Hepatocyte (in vitro differentiated cells): ENCODE measurements around the gene IRX3. TPM values are rescaled to one million over a fixed set of nuclear protein-coding genes. Genes with fewer than 3 reads are reported as not detected.

Experiments
- DNase-seq: peaks from one replicate; pipeline ENCODE4 v3.0.0-alpha.2; 2016; ENCODE audit warnings: low spot score
- H2AFZ ChIP-seq: fragments of 200-600 bp; sonication (generic); 2 replicates; pipeline ENCODE4 v1.6.0; 2016; ENCODE audit warnings: antibody characterized with exemption, mild to moderate bottlenecking
- H3K27ac ChIP-seq: fragments of 200-600 bp; sonication (generic); 2 replicates; pipeline ENCODE4 v1.5.1; 2016; ENCODE audit warnings: mild to moderate bottlenecking
- H3K27me3 ChIP-seq: fragments of 200-600 bp; sonication (generic); 2 replicates; pipeline ENCODE4 v1.6.1; 2016
- H3K36me3 ChIP-seq: fragments of 200-600 bp; sonication (generic); replicated peaks from 2 replicates; pipeline ENCODE4 v1.5.1; 2016; ENCODE audit warnings: low read depth; ENCODE audit not compliant: insufficient read depth
- H3K4me1 ChIP-seq: fragments of 200-600 bp; sonication (generic); 2 replicates; pipeline ENCODE4 v1.5.1; 2016; ENCODE audit warnings: mild to moderate bottlenecking, moderate library complexity; ENCODE audit not compliant: insufficient read depth
- H3K4me2 ChIP-seq: fragments of 200-600 bp; sonication (generic); 2 replicates; pipeline ENCODE4 v1.6.0; 2016
- H3K4me3 ChIP-seq: fragments of 200-600 bp; sonication (generic); 2 replicates; pipeline ENCODE4 v1.5.1; 2016; ENCODE audit warnings: mild to moderate bottlenecking
- H3K79me2 ChIP-seq: fragments of 200-600 bp; sonication (generic); 2 replicates; pipeline ENCODE4 v1.6.0; 2017; ENCODE audit warnings: mild to moderate bottlenecking
- H3K9me2 ChIP-seq: fragments of 200-600 bp; sonication (generic); replicated peaks from 2 replicates; pipeline ENCODE4 v1.6.0; 2017; ENCODE audit warnings: mild to moderate bottlenecking; ENCODE audit not compliant: insufficient read depth
- H3K9me3 ChIP-seq: fragments of 200-600 bp; sonication (generic); 2 replicates; pipeline ENCODE4 v1.5.1; 2016; ENCODE audit warnings: low read depth, mild to moderate bottlenecking
- H4K20me1 ChIP-seq: fragments of 200-600 bp; sonication (generic); 2 replicates; pipeline ENCODE4 v1.6.0; 2016; ENCODE audit warnings: mild to moderate bottlenecking; ENCODE audit not compliant: insufficient read depth, poor library complexity, severe bottlenecking
- EZH2 ChIP-seq: fragments of 200-600 bp; sonication (generic); IDR thresholded peaks from 2 replicates; pipeline ENCODE4 v1.6.1; 2016; ENCODE audit warnings: antibody characterized with exemption, mild to moderate bottlenecking, borderline replicate concordance
- EZH2phosphoT487 ChIP-seq: fragments of 200-600 bp; sonication (generic); IDR thresholded peaks from one replicate; pipeline ENCODE4 v1.6.1; 2018; ENCODE audit warnings: antibody characterized with exemption, mild to moderate bottlenecking, low read depth, moderate library complexity; ENCODE audit not compliant: unreplicated experiment, severe bottlenecking
- WGBS: methylation state at CpG from one replicate; pipeline ENCODE4 v1.1.6; 2016; ENCODE audit warnings: low lambda C conversion rate; ENCODE audit errors: missing lambda C conversion rate; 5-methylcytosine and 5-hydroxymethylcytosine counted together
- polyA plus RNA-seq: library from polyadenylated mRNA; unstranded; fragments of >200 nt; fragmentation: Nextera tagmentation; extraction: Ambion mirVana; gene quantifications from 2 replicates; pipeline ENCODE4 v1.2.1, GENCODE V29; 2016
- total RNA-seq: library from RNA; depleted of rRNA; stranded (reverse); fragments of >200 nt; gene quantifications from 2 replicates; pipeline ENCODE4 v1.2.3, GENCODE V29; 2014
- TF ChIP-seq, protein P1 (sequence below): fragments of 200-600 bp; sonication (generic); IDR thresholded peaks from 2 replicates; pipeline ENCODE4 v1.5.1; 2016; ENCODE audit warnings: antibody characterized with exemption, mild to moderate bottlenecking; ENCODE audit not compliant: poor library complexity

Gene IRX3
- total and polyA plus RNA-seq, 2 experiments from 2014 or later: 1.8 to 4.4 TPM

DNA sequence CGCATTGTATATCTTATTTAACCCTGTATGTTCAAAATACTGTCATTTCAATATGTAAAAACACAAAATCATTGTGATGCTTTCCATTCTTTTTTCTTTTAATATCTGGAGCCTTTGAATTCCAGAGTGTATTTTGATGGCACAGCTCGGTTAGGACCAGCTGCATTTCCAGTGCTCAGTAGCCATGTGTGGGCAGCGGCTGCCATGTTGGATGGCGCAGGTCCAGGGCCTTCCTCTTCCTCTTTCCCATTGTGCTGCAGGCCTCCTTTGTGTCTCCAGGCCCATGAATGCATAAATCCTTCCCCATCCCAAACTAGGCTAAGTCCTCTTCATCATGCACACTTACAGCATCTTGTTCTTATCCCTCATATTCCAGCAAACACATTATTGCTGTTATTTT, 13.0 kb downstream of the IRX3 start:
- H3K27me3 ChIP-seq: no peaks in the 10 kb centered on the region
- no peaks in the 10 kb centered on the region for H3K79me2 ChIP-seq
- H3K9me2 ChIP-seq: no peaks in the 10 kb centered on the region
- no peaks in the 10 kb centered on the region for H3K36me3 ChIP-seq
- no peak overlapping the region for H3K4me2 ChIP-seq
- H3K4me1 ChIP-seq: no peaks in the 10 kb centered on the region
- H2AFZ ChIP-seq: no peak overlapping the region
- H3K4me3 ChIP-seq: no peak overlapping the region
- no peaks in the 10 kb centered on the region for H3K9me3 ChIP-seq
- 100% methylated on average over 4 of the region's 4 CpGs for WGBS
- TF ChIP-seq EZH2phosphoT487 (no peak), EZH2 (no peak)
- TF ChIP-seq, protein P1, sequence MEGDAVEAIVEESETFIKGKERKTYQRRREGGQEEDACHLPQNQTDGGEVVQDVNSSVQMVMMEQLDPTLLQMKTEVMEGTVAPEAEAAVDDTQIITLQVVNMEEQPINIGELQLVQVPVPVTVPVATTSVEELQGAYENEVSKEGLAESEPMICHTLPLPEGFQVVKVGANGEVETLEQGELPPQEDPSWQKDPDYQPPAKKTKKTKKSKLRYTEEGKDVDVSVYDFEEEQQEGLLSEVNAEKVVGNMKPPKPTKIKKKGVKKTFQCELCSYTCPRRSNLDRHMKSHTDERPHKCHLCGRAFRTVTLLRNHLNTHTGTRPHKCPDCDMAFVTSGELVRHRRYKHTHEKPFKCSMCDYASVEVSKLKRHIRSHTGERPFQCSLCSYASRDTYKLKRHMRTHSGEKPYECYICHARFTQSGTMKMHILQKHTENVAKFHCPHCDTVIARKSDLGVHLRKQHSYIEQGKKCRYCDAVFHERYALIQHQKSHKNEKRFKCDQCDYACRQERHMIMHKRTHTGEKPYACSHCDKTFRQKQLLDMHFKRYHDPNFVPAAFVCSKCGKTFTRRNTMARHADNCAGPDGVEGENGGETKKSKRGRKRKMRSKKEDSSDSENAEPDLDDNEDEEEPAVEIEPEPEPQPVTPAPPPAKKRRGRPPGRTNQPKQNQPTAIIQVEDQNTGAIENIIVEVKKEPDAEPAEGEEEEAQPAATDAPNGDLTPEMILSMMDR: no peak
- no peaks in the 10 kb centered on the region for H4K20me1 ChIP-seq
- DNase-seq: no peak
- no peak overlapping the region for H3K27ac ChIP-seq

DNA sequence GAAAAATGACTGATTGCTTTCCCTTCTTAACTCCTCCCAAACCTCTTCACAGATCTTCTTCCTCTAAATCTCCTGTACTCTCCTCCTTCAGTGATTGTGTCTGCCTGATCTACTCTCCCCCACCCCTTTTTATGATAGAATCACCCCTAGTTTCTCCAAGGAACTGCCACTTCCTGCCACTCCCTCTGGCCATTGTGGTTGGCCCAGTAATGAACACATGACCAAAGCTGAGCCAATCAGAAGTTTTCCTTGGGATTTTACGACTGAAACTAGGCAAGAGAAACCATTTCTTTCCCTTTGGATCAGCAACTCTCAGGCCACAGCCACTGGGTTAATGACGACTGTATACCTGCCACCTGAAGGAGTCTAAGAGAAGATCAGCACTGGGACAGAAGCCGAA, 15.9 kb downstream of the IRX3 start:
- no peaks in the 10 kb centered on the region for H3K79me2 ChIP-seq
- H3K27me3 ChIP-seq: no peaks in the 10 kb centered on the region
- H3K4me3 ChIP-seq: no peak overlapping the region
- no peaks in the 10 kb centered on the region for H3K36me3 ChIP-seq
- no peak overlapping the region for H3K27ac ChIP-seq
- no peak for TF ChIP-seq EZH2
- no peak for TF ChIP-seq EZH2phosphoT487
- TF ChIP-seq, protein P1: no peak
- H2AFZ ChIP-seq: no peak overlapping the region
- no peaks in the 10 kb centered on the region for H3K9me3 ChIP-seq
- no peaks in the 10 kb centered on the region for H3K9me2 ChIP-seq
- H3K4me1 ChIP-seq: no peaks in the 10 kb centered on the region
- H3K4me2 ChIP-seq: no peak overlapping the region
- 96% methylated on average over 3 of the region's 3 CpGs for WGBS
- DNase-seq: no peak
- H4K20me1 ChIP-seq: no peaks in the 10 kb centered on the region

DNA sequence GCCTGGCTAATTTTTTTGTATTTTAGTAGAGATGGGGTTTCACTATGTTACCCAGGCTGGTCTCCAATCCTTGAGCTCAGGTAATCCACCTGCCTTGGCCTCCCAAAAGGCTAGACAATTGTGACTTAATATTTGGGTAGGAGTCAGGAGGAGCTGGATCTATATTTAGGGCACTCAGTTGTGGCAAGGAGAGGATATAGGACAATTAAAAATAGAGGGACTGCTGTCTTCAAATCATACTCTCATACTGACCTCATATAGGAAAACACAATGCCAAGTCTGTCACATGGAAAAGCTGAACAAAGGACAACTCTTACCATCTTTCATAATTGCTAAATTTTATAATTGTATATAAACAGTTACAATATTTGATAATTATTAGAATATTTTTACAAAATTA, 17.1 kb downstream of the IRX3 start:
- no peak for DNase-seq
- H3K9me2 ChIP-seq: no peaks in the 10 kb centered on the region
- H3K79me2 ChIP-seq: no peaks in the 10 kb centered on the region
- TF ChIP-seq EZH2: no peak
- TF ChIP-seq EZH2phosphoT487: no peak
- TF ChIP-seq, protein P1: no peak
- no peak overlapping the region for H3K4me3 ChIP-seq
- no peaks in the 10 kb centered on the region for H3K36me3 ChIP-seq
- no peaks in the 10 kb centered on the region for H3K4me1 ChIP-seq
- no peaks in the 10 kb centered on the region for H3K27me3 ChIP-seq
- no peak overlapping the region for H3K4me2 ChIP-seq
- H2AFZ ChIP-seq: no peak overlapping the region
- no peak overlapping the region for H3K27ac ChIP-seq
- H3K9me3 ChIP-seq: no peaks in the 10 kb centered on the region
- H4K20me1 ChIP-seq: no peaks in the 10 kb centered on the region

DNA sequence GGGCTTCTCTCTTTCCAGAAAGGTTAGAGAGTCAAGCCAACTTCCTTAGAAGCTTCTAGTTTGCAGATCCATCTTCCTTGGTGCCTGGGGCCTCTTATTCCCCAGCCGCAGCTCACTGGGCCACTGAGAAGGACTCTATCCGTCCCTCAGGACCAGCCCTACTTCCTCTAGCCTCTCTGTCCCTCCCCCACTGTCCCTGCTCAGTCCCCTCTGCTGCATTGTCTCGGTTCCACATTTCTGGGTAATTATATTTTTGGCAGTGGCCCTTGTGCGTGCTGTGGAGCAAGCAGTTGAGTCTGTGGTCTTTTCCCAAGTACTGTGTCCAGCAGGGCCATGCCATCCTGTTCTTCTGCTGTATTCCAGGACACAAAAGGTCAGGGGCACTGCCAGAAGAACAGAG, 17.8 kb downstream of the IRX3 start:
- no peaks in the 10 kb centered on the region for H3K9me2 ChIP-seq
- TF ChIP-seq, protein P1: no peak
- TF ChIP-seq EZH2phosphoT487 (no peak), EZH2 (no peak)

More for the DNA sequence above, 17.8 kb downstream of the IRX3 start:
- no peak for DNase-seq
- 85% methylated on average over 4 of the region's 4 CpGs for WGBS
- no peaks in the 10 kb centered on the region for H3K27me3 ChIP-seq
- H3K4me1 ChIP-seq: no peaks in the 10 kb centered on the region
- H3K9me3 ChIP-seq: no peaks in the 10 kb centered on the region
- no peaks in the 10 kb centered on the region for H3K36me3 ChIP-seq
- H3K79me2 ChIP-seq: no peaks in the 10 kb centered on the region
- no peak overlapping the region for H3K27ac ChIP-seq
- H4K20me1 ChIP-seq: no peaks in the 10 kb centered on the region
- H2AFZ ChIP-seq: no peak overlapping the region
- H3K4me2 ChIP-seq: no peak overlapping the region
- no peak overlapping the region for H3K4me3 ChIP-seq
